Measurements from ENCODE around the gene HSDL2.

Gene HSDL2

DNA sequence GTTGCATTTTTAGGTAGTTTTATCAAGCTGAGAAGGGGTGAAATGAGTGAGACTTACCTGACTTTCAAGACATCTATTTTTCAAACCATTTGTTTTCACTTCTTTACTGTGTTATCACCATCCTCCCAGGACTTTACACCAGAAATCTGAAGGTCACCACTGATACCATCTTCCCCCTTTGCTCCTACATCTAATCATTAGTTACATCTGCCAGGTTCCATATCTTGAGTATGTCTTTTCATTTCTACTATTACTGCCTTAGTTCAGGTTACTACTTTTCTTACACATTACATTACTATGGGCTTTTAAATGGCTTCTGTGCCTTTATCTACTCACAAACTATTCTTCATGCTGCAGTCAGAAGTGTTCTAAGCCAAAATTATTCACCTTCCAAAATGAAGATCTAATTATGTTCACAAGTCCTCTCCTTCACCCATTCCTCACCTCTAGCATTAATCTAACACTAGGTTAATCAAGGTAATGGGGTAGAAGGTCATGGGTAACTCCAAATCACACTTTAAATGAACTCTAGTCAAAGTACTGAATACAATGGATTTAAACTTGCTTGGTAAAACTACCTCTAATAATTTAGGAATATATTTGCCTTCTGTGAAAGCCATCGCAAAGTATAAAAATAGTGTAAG is 2.1 kb upstream of the HSDL2 start (continued):
- no peak for TF ChIP-seq TOX (CRISPR knock-in tag; IDR thresholded peaks at IDR 0.05; ENCODE audit: borderline replicate concordance)
- TF ChIP-seq, protein P1, sequence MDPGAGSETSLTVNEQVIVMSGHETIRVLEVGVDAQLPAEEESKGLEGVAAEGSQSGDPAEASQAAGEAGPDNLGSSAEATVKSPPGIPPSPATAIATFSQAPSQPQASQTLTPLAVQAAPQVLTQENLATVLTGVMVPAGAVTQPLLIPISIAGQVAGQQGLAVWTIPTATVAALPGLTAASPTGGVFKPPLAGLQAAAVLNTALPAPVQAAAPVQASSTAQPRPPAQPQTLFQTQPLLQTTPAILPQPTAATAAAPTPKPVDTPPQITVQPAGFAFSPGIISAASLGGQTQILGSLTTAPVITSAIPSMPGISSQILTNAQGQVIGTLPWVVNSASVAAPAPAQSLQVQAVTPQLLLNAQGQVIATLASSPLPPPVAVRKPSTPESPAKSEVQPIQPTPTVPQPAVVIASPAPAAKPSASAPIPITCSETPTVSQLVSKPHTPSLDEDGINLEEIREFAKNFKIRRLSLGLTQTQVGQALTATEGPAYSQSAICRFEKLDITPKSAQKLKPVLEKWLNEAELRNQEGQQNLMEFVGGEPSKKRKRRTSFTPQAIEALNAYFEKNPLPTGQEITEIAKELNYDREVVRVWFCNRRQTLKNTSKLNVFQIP (CRISPR knock-in tag; IDR thresholded peaks at IDR 0.05; ENCODE audit: borderline replicate concordance, low read depth), result no peak
- TF ChIP-seq ZNF70 (CRISPR knock-in tag; IDR thresholded peaks at IDR 0.05), result no peak

DNA sequence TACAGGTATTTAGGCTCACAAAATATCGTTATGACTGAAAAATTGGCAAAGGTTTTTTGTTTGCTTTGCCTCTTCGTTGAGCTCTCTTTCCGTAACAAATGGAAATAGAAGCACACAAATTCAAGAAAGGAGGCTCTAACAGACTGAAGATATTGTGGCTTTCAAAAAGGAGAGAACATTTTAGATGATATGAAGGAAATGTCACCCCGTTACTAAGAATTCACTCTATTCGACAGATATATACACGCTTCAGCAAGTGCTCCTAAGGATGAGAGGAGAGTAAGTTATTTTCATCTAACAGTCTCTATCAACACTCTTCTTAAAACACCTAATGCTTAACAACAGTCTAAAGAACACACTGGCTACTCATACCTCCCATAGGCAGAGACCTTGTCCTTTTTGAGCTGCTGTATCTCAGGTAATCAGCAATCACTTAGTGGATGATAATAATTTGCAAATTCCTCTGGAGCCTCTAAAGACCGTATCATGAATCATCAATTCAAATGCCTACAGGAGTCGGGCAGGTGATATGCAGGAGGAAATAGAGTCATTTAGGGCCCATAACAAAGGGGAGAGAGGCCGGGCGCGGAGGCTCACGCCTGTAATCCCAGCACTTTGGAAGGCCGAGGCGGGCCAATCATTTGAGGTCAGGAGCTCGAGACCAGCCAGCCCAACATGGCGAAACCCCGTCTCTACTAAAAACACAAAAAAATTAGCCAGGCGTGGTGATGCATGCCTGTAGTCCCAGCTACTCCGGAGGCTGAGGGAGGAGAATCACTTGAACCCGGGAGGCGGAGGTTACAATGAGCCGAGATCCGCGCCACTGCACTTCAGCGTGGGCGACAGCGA is 1.4 kb upstream of the HSDL2 start:
- ATAC-seq, result peak; percentile 2

DNA sequence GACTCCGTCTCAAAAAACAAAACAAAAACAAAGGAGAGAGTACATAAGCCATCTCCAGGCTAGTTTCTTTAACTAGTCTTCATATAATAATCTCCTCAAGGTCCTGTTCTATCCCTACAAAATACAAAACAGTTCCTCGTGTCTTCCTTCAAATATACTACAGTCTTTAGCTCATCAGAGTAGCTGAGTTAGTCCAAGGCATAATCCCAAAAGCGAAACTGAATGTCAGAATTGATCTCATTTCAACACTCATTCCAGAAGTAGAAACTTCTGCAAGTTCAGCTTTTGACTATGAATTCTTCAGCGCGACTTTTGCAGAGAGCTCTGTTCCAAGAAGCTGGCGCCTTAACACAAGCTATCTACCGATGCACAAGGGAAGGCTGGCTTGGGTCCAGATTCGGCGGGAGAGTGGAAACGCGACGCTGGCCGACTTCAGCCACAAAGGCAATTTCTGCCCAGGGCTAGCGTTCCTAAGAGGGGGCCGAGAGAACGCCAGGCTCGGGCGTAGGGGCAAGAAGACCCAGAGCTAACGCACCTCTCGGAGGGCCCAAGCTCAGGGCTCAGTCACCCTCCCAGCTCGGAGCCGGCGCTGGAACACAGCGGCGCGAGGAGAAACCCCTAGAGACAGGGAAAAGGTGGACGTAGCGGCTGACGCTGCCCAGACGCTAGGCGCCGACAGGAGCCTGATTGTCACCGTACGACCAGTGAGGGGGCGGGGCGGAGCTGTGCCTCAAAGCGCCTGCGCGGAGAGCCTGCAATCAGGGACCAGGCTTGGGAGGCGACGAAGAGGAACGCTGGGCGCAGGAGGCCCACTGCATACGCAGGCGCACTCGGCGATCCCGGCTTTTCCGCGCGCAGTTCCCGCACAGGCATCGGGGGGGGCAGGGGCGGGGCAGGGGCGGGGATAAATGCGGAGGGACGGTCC is 469 bp upstream of the HSDL2 start:
- peak; percentile 41; the same call in 1 of the 2 replicates for TF ChIP-seq TCF4 (CRISPR knock-in tag; IDR thresholded peaks at IDR 0.05; ENCODE audit: borderline replicate concordance)
- TF ChIP-seq, protein P2, sequence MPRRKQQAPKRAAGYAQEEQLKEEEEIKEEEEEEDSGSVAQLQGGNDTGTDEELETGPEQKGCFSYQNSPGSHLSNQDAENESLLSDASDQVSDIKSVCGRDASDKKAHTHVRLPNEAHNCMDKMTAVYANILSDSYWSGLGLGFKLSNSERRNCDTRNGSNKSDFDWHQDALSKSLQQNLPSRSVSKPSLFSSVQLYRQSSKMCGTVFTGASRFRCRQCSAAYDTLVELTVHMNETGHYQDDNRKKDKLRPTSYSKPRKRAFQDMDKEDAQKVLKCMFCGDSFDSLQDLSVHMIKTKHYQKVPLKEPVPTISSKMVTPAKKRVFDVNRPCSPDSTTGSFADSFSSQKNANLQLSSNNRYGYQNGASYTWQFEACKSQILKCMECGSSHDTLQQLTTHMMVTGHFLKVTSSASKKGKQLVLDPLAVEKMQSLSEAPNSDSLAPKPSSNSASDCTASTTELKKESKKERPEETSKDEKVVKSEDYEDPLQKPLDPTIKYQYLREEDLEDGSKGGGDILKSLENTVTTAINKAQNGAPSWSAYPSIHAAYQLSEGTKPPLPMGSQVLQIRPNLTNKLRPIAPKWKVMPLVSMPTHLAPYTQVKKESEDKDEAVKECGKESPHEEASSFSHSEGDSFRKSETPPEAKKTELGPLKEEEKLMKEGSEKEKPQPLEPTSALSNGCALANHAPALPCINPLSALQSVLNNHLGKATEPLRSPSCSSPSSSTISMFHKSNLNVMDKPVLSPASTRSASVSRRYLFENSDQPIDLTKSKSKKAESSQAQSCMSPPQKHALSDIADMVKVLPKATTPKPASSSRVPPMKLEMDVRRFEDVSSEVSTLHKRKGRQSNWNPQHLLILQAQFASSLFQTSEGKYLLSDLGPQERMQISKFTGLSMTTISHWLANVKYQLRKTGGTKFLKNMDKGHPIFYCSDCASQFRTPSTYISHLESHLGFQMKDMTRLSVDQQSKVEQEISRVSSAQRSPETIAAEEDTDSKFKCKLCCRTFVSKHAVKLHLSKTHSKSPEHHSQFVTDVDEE (CRISPR knock-in tag; IDR thresholded peaks at IDR 0.05), result no peak
- ATAC-seq, result peak; percentile 92

More for the DNA sequence above, 1.4 kb upstream of the HSDL2 start:
- no peak for TF ChIP-seq ZNF8 (CRISPR knock-in tag; IDR thresholded peaks at IDR 0.05)
- TF ChIP-seq RARB (CRISPR knock-in tag; IDR thresholded peaks at IDR 0.05), result no peak
- TF ChIP-seq ISL1 (CRISPR knock-in tag; IDR thresholded peaks at IDR 0.05), result no peak
- TF ChIP-seq OSR1 (CRISPR knock-in tag; IDR thresholded peaks at IDR 0.05), result no peak
- no peak for TF ChIP-seq ZFP30 (CRISPR knock-in tag; IDR thresholded peaks at IDR 0.05)

DNA sequence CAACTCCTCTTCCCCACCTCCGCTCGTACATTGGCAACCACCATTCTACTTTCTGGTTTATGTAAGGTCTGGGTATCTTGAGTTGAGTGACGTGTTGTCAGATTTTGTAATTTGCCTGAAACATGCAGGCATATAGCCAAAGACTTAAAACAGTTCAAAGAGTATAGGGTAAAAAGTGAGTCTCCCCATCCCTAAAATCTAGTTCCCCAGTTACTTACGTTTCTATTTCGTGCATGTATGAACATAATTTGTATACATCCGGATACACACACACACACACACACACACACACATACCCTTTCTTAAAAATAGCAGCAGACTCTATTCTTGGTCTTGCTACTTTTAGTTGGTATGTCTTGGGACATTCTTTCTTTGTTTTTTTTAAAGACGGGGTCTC is 915 bp downstream of the HSDL2 start:
- no peak for ATAC-seq
- TF ChIP-seq PPARA (CRISPR knock-in tag; IDR thresholded peaks at IDR 0.05; ENCODE audit: borderline replicate concordance) (no peak), OSR1 (CRISPR knock-in tag; IDR thresholded peaks at IDR 0.05) (no peak), ZNF565 (CRISPR knock-in tag; conservative IDR thresholded peaks at IDR 0.05; ENCODE audit: low read depth) (no peak), GLIS3 (CRISPR knock-in tag; IDR thresholded peaks at IDR 0.05) (no peak), ZNF8 (CRISPR knock-in tag; IDR thresholded peaks at IDR 0.05) (no peak), SNAI2 (CRISPR knock-in tag; IDR thresholded peaks at IDR 0.05) (no peak), ZNF70 (CRISPR knock-in tag; IDR thresholded peaks at IDR 0.05) (no peak)
- TF ChIP-seq, protein P1 (CRISPR knock-in tag; IDR thresholded peaks at IDR 0.05; ENCODE audit: borderline replicate concordance, low read depth), result no peak

DNA sequence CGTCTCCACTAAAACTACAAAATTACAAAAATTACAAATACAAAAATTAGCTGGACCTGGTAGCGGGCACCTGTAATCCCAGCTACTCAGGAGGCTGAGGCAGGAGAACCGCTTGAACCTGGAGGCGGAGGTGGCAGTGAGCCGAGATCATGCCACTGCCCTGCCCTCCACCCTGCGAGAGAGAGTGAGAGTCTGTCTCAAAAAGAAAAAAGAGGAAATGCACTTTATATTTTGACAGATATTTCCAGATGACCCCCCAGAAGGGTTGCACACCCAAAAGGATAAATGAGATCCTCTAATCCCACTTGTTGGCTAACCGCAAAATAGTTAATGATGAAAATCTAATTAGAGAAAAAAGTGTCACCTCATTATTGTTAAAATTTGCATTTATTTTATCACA is 2.2 kb downstream of the HSDL2 start:
- ATAC-seq, result no peak
- TF ChIP-seq OSR1 (CRISPR knock-in tag; IDR thresholded peaks at IDR 0.05) (no peak), CSDC2 (CRISPR knock-in tag; IDR thresholded peaks at IDR 0.05) (no peak), ZNF70 (CRISPR knock-in tag; IDR thresholded peaks at IDR 0.05) (no peak), TCF4 (CRISPR knock-in tag; IDR thresholded peaks at IDR 0.05; ENCODE audit: borderline replicate concordance) (no peak)

All from SK-N-SH treated with all-trans-retinoic acid at 6 μM for 48 hours (cell line).